NCI-H1092 (cell line): ENCODE data around the gene PFAS.

ENCODE experiments used
- DNase-seq: peaks from one replicate; lab custom pipeline; 2025; lab: John Stamatoyannopoulos, UW

Gene PFAS

DNA sequence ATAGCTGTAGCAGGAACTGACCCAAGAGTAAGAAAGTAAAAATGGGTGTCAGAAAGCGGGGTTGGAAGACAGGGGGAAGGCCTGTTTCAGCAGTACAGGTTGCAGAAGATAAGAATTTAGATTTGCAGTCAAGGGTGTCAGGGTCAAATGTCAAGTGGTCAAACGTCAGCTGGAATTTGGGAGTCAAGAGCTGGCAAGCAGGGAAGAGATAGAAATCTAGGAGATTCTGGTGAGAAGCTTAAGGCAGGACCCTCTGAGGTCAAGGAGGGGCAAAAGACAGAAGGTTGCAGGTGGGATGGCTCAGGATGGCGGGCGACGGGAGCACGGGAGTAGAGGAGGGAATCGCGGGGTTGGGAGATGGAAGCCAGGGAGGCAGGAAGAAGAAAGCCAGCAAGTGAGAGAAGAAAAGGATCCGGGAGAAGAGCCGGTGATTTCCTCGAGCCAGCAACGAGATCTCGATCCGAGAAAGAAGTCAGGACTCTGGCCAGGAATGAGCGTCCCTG lies 45.8 kb downstream of the PFAS start:
- DNase-seq = no peak

DNA sequence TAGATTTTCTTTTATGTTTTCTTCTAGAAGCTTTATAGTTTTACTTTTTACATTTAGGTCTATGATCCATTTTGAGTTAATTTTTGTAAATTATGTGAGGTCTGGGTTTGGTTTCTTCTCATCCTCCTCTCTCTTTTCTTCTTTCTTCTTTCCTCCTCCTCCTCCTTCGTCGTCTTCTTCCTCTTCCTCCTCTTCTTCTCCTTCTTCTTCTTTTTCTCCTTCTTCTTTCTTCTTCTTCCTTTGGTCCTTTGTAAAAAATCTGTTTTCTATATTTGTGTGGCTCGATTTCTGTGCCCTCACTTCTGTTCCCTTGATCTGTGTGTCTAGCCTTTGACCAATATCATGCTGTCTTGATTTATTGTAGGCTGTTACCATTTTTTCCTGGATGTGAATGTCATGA lies 51.1 kb downstream of the PFAS start:
- no peak for DNase-seq

DNA sequence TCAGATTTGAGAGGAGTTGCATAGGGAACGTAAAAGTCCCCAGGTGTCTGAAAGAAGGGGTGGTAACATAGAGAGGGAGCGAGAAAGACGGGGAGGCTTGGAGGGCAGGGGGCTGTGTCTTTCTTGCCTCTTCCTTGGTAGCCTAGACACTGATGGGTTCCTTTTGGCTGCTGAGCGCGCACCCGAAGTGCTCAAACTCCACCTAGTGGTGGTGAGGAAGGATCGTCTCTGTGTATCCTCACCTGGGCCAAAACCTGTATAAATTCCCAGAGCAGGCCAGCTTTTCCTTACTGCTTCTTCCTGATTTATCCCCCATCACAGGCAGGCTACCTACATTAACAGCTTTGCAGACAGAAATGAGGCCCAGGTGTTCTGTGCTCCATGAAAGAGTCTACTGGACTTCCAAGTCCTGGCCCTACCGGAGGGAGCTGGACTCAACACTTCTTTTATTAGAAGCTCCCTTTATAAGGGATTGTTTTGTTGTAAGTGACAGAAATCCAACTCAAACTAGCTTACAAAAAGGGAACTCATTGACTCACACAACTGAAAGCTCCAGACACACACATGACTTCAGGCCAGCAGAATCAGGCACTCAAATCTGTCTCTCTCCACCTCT lies 51.6 kb downstream of the PFAS start:
- peak; percentile 20 for DNase-seq

DNA sequence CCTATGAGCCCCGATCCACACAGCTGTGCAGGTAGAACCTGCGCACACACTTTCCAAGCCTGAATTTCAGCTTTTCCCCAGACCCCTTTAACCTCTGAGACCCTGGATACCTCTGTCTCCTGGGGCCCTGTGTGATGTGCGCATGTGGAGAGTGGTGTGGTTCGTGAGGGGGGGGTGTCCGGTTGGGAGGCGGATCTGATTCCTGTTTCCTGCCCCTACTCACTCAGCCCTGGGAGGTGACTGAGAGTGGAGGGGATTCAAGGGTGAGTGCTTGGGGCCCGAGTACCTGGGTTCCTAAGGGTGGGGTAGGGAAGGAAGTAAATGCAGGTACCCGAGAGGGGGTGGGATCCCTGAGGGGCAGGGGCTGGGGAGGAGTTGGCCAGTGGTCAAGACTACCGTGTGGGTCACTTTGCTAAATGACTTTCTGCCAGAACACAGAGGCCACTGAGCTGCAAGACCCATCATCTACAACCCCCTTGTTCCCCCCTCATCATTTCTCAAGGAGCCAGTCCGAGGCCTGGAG lies 61.6 kb downstream of the PFAS start:
- DNase-seq = no peak

DNA sequence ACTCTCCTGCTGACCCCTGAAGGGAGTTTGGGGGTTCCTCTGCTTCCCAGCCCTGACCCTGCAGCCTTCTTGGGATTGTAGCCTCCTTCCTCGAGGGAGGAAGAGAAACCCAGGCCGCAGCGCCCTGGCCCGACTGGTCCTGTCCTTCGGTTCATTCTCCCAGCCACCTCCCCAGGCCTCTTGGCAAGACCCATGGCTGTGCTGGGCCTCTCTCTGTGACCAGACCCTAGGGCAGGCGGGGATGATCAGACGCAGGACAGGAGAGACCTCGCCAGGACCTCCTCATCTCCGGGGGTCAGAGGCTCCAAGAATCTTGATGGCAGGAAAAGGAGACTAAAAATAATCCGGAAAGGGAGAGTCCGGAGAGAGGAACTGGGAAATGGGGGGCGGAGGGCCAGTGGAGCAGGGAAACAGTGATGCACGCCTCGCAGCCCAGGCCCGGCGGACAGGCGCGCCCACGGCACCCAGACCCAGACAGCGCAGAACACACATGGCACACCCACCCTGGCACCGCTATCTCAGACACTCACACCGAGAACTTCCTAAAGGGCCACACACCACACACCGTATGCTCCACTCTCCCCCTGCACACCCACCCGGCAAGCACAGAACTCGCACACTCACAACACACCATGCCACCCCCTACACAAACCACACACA lies 62.2 kb downstream of the PFAS start:
- DNase-seq = no peak

DNA sequence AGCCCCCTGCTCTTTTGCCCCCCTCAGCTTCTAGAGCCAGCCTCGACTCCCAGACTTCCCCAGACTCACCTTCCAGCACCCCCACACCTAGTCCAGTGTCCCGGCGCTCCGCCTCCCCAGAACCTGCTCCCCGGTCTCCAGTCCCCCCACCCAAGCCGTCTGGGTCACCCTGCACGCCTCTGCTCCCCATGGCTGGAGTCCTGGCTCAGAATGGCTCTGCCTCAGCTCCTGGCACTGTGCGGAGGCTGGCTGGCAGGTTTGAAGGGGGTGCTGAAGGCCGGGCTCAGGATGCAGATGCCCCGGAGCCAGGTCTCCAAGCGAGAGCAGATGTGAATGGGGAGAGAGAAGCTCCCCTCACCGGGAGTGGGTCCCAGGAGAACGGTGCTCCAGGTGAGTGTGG lies 63.2 kb downstream of the PFAS start:
- no peak for DNase-seq

DNA sequence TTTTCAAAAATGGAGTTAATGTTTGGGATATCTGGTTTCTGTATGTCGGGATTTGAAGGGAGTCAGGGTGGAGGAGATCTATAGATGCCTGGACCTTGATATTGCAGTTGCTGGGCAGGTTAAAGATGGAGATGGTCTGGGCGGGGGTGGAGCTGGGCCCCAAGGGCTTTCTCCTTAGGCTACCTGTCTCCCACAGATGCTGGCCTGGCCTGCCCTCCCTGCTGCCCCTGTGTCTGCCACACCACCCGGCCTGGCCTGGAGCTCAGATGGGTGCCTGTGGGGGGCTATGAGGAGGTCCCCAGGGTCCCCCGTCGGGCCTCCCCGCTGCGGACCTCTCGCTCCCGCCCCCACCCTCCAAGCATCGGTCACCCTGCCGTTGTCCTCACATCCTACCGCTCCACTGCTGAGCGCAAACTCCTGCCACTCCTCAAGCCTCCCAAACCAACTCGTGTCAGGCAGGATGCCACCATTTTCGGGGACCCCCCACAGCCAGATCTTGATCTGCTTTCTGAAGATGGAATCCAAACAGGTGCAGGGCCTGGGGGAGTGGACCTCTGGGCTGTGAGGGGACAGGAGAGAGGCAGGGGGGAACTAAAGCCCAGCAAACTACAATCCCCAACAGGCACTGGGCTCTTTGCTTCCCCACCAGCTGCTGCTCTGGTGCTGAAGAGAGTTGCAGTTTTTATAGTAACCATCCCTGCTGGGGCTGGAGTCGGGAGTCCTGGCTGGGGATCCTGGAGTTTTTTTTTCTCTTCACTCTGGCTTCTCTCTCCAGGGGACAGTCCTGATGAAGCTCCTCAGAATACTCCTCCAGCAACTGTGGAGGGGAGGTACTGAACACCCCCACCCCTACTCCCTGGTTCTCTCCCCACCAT lies 63.9 kb downstream of the PFAS start:
- no peak for DNase-seq

DNA sequence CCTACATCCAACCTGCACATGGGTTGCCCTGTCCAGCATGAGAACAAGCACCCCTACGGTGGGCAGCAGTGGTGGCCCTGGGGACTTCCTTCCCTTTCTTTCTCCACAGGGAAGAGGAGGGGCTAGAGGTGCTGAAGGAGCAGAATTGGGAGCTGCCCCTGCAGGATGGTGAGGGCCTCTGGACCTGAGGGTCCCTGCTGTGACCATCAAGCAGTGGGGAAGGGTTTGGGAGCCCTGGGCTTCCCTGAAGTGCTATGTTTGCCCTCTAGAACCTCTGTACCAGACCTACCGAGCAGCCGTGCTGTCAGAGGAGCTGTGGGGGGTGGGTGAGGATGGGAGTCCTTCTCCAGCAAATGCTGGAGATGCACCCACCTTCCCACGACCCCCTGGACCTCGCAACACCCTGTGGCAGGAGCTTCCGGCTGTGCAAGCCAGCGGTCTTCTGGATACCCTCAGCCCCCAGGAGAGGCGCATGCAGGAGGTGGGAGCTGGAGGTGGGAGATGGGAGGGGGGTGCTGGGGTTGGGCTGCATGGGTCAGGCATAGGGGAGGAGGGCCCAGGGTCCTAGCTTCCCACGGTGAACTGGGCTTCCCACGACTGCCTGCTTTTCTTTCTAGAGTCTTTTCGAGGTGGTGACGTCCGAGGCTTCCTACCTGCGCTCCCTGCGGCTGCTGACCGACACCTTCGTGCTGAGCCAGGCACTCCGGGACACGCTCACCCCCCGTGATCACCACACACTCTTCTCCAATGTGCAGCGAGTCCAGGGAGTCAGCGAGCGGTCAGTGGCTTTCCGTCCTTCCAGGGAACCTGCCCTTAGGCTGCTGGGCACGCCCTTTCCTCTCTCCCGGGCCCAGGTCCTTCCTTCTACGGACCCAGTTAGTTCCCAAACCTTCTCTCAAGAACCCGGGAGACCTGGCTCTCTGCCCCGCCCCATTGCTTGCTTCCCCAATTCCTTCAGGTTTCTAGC lies 66.0 kb downstream of the PFAS start:
- no peak for DNase-seq

DNA sequence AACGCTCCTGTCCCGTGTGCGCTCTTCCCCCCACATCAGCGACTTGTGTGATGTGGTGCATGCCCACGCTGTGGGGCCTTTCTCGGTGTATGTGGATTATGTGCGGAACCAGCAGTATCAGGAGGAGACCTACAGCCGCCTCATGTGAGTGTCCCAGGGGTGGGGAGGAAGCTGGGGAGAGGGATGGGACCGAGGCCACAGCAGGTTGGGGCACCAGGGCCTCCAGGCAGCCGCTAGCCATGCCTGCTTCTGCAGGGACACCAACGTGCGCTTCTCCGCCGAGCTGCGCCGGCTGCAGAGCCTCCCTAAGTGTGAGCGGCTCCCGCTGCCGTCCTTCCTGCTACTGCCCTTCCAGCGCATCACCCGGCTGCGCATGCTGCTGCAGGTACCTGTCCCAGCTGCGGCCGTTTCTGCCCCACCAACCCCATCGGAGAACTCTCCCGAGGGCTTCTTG lies 66.7 kb downstream of the PFAS start:
- DNase-seq = no peak

DNA sequence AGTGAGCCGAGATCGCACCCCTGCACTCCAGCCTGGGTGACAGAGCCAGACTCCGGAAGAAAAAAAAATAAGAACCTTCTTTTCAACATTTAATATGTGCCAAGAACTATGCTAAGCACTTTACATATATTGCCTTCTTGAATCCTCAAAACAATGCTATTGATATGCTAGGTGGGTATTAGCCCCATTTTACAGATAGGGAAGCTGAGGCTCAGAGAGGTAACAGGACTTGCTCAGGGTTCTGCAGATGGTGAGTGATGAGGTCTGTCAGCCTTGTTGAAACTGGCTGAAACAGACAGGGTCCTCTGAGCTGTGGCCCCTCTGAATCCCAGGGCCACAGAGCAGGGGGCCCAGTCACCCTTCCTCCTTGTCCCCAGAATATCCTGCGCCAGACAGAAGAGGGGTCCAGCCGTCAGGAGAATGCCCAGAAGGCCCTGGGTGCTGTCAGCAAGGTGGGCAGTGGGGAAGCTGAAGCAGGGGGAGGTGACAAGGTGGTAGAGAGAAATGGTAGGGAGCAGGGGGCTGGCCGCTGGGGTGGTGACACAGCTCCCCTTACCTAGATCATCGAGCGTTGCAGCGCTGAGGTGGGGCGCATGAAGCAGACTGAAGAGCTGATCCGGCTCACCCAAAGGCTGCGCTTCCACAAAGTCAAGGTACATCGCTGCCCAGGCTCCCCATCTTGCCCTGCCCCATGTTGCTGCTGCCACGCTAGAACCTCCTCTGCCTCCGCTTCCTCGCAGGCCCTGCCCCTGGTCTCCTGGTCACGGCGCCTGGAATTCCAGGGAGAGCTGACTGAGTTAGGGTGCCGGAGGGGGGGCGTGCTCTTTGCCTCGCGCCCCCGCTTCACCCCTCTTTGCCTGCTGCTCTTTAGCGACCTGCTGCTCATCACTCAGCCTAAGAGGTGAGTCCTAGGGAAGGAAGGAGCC lies 69.2 kb downstream of the PFAS start:
- DNase-seq = no peak
